Activated CD8-positive, alpha-beta memory T cell treated with anti-CD3 and anti-CD28 coated beads for 48 hours (primary cell): ENCODE results near the gene HDLBP.

Experiments used
- DNase-seq, 3 experiments: peaks; one replicate each; pipeline ENCODE4 v3.0.0-alpha.2; 2020; ENCODE audit warnings: low read depth in 2 of 3, low spot score in 2 of 3

The HDLBP gene

DNA sequence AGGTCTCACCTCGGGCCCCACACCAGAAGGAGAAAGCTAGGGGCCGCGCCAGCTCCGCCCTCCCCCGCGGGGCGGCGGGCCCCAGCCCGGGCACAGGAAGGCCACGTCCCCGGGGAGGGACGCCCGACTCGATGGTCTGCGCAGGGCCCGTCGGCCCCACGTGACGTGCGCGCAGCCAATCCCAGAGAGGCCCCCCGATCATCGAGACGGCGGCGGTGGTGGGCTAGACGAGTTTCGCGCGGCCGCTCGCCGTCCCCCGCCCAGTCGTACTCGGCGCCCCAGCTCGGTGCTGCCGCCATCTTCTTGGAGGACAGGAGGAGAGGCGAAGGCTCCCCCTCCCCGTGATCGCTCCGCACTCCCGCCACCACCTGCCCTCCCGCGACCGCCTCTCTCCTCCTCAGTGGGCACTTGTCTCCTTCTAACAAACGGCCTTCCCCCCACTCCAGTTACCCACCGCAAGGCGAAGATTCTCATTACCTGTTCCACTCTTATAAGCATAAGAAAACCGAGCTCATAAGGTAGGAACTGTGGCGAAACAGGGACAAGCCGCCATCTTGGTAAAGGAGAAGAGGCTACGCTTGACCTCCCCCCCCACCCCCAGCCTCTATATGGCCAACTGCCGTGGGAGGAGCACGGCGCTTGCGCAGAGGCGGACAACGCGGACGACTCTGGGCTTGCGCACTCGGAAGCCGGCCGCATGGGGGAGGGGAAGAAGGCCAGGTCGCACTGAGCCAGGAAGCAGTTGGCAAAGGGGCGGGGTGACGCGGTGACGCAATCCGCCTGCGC, at the start of gene HDLBP:
Gene HDLBP, minus strand, starts transcription at position 580 of the 786 bp plus-strand sequence. CDS start 48,803 bp downstream, outside the sequence.
- peak; percentile 98 to 100 (median 99) for DNase-seq

DNA sequence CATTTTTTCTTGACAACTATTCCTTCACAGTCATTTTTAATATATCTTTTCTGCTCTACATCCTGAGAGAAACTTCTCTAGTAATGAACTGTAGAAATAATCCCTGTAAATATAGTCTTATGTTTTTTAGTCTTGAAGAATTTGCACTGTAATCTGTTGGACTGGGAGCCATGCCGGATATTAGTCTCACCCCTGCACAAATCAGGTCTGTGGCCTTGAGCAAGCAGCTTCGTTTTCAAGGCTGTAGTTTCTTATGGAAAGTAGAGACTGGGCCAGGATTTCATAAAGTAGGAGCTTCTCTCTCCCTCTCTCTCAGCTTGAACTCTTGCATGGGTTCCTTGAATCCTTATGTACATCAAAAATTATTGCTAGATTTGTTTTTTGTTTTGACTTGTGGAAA, 49.3 kb upstream of the HDLBP start:
- DNase-seq: no peak

DNA sequence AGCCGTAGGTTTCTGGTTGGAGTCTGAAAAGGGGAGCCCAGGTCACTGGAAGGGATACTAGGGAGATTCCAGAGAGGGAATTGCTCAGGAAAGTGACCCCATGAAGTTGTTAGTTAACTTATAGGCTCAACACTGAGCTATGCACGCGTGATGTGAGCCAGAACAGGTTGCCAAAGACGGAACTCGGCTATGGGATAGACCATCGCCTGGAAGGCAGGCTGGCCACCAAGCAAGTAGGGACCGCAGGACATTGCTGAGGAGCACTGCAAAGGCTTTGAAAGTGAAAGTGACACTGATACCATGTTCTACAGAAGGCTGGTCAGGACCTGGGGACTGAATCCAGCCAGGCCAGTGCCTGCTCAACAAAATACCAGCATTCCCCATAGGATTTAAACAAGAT, 48.0 kb upstream of the HDLBP start:
- no peak for DNase-seq

GRCh38 chr2:241359481-241360045, 44.1 kb upstream of the HDLBP start:
- DNase-seq: no peak

- DNase-seq: no peak
Observed at GRCh38 chr2:241358470-241358869, 43.0 kb upstream of the HDLBP start.

- no peak for DNase-seq
Observed at GRCh38 chr2:241357531-241357930, 42.1 kb upstream of the HDLBP start.

- no peak for DNase-seq
Observed at GRCh38 chr2:241356871-241357260, 41.4 kb upstream of the HDLBP start.

- DNase-seq: peak; percentile 92 to 93 (median 92)
Observed at GRCh38 chr2:241355983-241356870, 40.8 kb upstream of the HDLBP start, which contains the start of gene FARP2. FARP2 (plus strand) TSS chr2:241356285; CDS start chr2:241373108, 16,823 bp downstream.

- DNase-seq: peak; percentile 16 to 60 (median 27)
Observed at GRCh38 chr2:241354668-241355658, 39.5 kb upstream of the HDLBP start.

GRCh38 chr2:241352227-241352626, 36.8 kb upstream of the HDLBP start:
- no peak for DNase-seq

DNA sequence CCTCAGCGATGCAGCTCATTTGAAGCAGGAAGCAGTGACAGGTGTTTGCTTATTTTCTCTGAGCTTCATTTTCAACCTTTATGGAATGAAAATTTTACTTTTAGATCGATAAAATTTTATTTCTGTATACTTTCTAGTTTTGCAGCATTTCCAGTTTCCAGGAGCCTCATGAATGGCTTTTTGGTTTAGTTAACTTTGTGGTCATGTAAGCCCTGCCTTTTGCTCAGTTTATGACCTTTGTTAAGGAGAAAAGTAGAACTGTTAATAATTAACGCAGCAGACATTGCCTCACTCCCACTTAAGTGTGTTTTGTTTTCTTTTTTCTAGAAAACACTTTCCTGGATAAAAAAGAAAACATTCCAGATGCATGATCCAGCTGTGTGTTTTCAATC, 36.2 kb upstream of the HDLBP start:
- DNase-seq: no peak

- no peak for DNase-seq
Observed at GRCh38 chr2:241350878-241351639, 35.6 kb upstream of the HDLBP start.

- DNase-seq: no peak
Observed at GRCh38 chr2:241350530-241350877, 35.0 kb upstream of the HDLBP start.

DNA sequence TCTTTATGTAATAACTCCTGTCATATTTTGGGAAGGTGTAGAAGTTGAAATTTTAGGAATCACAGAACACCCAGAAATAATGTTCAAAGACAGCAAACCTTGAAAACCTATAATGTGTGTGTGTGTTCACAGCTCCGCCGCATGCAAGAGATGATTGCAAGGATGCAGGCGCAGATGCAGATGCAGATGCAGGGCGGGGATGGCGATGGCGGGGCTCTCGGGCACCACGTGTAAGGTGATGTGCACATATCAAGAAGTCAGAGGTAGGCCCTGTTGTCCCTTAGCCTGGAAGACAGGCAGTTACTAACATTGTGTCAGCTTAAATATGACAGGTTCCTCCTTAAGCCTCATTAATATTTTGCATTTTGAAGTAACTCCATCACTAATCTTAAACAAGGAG, 34.5 kb upstream of the HDLBP start:
- DNase-seq: no peak

DNA sequence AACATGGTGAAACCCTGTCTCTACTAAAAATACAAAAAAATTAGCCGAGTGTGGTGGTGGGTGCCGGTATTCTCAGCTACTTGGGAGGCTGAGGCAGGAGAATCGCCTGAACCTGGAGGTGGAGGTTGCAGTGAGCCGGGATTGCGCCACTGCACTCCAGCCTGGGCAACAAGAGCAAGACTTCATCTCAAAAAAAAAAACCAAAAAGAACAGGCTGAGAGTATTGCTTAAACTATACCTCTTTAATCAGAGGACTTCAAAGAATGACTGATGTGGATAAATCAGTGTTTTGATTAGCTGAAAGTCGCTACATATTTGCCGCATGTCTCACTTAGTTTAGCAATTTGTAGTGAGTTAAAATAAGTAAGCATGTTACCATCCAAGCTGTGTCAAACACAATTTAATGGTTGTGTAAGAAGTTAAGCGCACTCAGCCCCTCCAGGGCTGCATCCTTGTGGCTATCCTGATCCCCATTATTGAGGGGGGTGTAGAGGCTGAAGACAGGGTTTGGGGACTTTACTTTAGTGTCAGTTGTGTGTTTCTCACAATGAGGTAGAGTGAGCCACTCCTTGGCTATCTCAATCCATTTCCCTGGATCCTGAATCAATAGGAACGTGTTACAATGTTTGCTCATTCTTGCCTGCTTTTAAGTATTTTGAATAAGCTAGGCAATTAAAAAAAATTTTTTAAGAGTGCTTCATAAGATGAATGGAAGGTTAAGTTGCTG, 29.6 kb upstream of the HDLBP start:
- DNase-seq: no peak

- no peak for DNase-seq
Observed at GRCh38 chr2:241340631-241341163, 25.2 kb upstream of the HDLBP start.

- no peak for DNase-seq
Observed at GRCh38 chr2:241339839-241340630, 24.6 kb upstream of the HDLBP start.

GRCh38 chr2:241334813-241335212, 19.3 kb upstream of the HDLBP start:
- DNase-seq: no peak
